B cell (primary cell): ENCODE data around the gene DCAF8L2.

Source experiments
- EZH2 ChIP-seq: IDR thresholded peaks from 2 replicates; pipeline ENCODE4 v1.6.1; 2012; ENCODE audit warnings: borderline replicate concordance, low read depth, mild to moderate bottlenecking, moderate library complexity, low read length; ENCODE audit not compliant: insufficient read depth, poor library complexity, severe bottlenecking
- TF ChIP-seq, protein P1 (sequence below): fragments of 200-600 bp; IDR thresholded peaks from one replicate; pipeline ENCODE4 v1.8.0; 2022; ENCODE audit warnings: antibody characterized with exemption, mild to moderate bottlenecking

DNA sequence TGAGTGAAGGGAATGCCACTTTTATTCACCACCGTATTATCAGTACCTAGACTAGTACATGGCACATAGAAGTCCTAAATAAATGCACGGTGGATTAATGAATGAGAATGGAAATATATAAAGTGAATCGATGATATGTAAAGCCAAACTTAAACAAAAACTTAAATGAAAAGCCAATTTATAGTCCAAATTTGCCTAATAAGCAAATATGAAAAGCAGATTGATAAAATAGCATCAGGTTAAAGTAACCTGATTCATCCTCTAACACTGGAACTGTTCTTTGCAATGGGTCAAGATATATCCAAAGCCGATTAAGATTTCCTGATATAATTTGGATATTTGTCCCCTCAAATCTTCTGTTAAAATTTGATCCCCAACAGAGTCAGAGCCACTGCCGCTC lies 150.8 kb downstream of the DCAF8L2 start:
- TF ChIP-seq, protein P1, sequence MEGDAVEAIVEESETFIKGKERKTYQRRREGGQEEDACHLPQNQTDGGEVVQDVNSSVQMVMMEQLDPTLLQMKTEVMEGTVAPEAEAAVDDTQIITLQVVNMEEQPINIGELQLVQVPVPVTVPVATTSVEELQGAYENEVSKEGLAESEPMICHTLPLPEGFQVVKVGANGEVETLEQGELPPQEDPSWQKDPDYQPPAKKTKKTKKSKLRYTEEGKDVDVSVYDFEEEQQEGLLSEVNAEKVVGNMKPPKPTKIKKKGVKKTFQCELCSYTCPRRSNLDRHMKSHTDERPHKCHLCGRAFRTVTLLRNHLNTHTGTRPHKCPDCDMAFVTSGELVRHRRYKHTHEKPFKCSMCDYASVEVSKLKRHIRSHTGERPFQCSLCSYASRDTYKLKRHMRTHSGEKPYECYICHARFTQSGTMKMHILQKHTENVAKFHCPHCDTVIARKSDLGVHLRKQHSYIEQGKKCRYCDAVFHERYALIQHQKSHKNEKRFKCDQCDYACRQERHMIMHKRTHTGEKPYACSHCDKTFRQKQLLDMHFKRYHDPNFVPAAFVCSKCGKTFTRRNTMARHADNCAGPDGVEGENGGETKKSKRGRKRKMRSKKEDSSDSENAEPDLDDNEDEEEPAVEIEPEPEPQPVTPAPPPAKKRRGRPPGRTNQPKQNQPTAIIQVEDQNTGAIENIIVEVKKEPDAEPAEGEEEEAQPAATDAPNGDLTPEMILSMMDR, result no peak
- no peak for TF ChIP-seq EZH2
